H54 (cell line): ENCODE results near the gene IGF2BP2.

Experiments used
- DNase-seq: peaks from one replicate; pipeline ENCODE4 v3.0.0; 2011; ENCODE audit warnings: low spot score, mixed read lengths; ENCODE audit not compliant: insufficient read length
- FAIRE-seq: peaks from 3 replicates; lab custom pipeline; 2011; peaks lifted over from hg19 to GRCh38; lab: Jason Lieb, UNC
- POLR2A ChIP-seq: IDR thresholded peaks from 2 replicates; pipeline ENCODE4 v1.6.1; 2011; ENCODE audit warnings: low read depth, mild to moderate bottlenecking, low read length

The IGF2BP2 gene

DNA sequence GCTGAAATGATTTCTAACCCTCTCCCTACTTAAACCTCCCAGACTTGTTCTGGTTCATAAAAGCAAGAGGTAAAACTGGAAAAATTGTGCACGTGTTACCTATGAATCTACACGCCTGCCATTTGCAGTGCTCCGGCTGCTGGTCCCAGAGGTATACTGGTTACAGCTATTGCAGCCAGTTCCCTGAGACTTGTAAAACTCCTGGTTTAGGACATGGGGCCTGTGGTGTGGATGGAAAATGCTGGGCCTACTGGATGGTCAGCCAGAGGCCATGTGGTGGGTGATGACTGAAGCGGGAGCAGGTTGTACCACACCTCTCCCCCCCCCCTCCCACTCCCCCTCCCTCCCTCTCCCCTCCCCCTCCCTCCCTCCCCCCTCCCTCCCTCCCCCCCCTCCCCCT, 193.7 kb downstream of the IGF2BP2 start:
- TF ChIP-seq POLR2A, result no peak
- FAIRE-seq (peak; percentile 71), DNase-seq (no peak)

DNA sequence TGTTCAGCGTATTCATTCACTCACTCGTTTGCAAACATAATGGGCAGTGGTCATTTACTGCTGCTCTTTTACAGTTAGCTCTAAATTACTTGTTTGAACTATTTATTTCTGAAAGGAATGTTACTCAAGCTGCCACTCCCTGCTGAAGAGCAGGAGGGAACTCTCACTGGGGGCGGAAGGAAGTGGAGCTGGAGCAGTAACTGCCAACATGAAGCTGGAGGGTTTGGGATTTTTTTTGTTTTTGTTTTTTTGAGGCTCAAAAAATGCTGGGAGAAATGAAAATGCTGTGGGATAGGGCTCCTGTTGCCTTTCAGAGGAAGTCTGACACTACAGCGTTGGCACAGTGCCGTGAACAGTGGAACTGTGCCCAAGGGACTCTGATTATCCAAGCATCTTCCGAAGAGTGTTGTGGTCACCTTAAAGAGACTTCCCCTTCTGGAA, 194.6 kb downstream of the IGF2BP2 start:
- no peak for TF ChIP-seq POLR2A
- FAIRE-seq (peak; percentile 73), DNase-seq (no peak)

DNA sequence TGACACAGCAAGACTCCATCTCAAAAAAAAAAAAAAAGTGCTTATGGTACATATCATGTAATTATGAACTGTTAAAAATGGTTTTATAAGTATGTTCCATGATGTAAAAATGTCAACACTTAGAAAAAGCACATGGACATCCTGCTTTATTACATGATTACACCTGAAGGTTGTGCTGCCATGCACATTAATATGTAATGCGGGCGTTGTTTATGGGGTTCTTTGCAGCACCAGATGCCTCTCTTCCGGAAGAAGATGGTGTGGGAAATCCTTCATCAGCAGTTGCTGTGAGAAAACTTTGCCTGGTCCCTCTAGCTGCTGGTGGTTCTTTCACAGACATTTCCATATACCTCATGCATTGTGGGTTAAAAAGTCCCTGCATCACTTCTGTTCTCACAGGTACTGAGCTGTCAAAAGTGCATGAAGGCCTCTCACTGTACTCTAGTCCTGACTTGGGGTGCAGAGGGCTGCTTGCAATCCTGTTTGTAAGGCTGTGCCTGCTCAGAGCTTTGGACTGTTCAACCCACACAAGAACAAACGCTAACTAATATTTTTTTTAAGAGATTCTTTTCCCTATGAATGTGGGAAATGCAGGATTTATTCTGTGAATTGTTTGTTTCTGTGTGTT, 195.2 kb downstream of the IGF2BP2 start:
- no peak for TF ChIP-seq POLR2A
- peak; percentile 20 for FAIRE-seq
- DNase-seq, result no peak

DNA sequence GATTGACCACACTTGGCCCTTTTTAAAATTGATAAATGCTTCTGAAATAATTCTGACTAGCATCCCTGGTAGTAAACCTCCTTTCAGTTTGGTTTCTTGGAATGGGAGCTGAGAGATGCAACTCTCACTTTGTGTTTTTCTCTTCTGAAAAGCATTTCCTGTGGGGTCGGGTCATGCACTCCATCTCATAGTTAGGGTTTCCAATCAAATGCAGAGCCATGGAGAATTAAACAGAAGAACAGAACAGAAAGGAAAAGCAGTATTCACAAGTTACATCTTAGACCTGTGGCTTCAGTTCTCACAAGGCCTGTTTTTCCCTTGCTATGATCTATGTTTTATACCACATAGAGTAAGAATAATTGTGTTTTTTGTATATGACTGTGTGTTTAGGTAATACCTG, 199.1 kb downstream of the IGF2BP2 start:
- no peak for TF ChIP-seq POLR2A
- FAIRE-seq, result no peak
- DNase-seq, result no peak

DNA sequence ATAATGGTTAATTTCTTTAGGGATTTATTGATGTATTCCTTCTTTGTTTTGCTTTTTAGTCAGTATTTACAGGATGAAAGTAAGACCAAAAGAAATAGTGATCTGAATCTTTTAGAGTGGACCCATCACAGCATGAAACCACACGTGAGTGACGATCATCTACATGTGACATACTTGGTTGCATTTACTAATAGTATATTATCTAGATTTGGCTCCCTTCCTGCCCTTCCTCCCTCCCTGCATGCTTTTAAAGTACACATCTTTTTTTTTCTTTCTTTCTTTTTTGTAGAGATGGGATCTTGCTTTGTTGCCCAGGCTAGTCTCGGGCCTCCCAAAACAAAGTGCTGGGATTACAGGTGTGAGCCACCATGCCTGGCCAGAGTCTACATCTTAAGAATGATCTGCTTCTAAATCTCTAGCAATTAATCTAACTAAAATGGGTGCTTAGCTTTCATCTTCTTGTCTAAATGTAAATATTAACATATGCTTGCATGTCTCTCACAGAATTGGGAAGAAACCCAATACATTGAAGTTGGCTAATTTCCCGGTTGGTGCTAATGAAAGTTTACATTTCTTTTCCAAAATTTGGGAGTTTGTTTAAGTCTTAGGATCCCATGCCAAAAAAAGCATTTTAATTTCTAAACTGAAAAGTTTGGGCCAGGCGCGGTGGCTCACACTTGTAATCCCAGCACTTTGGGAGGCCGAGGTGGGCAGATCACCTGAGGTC, 200.7 kb downstream of the IGF2BP2 start:
- no peak for DNase-seq
- FAIRE-seq, result no peak
- no peak for TF ChIP-seq POLR2A

DNA sequence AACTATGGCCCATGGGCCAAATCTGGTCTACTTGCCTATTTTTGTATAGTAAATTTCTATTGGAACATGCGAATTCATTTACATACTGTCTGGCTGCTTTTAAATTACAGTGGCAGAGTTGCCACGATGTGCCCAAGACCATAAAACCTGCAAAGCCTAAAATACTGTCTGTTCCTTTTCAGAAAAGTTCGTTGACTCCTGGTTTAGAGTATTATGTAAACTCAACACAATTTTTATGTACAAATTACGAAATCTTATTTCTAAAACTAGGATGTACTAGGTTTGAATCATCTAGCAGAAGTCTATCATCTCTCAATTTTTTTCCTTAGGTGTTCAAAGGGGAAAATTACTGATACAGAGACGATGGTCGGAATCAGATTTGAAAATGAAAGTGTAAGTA, 211.8 kb downstream of the IGF2BP2 start:
- DNase-seq (no peak), FAIRE-seq (no peak)
- no peak for TF ChIP-seq POLR2A

DNA sequence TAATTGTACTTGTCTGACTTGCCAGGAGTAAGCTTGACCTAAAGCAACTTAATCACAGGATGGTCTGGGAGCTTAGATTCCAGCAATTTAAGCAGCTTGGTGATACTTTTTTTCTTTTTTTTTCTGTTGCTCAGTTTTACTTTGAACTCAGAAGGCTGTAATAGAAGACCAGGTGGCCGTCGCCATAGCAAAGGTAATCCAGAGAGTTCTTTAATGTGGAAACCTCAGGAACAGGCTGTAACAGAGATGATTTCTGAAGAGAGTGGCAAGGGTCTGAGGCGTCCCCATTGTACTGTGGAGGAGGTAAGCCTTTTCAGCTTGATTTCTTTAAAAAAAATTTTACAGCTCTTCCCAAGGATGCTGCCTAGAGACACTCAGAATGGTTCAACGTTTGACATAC, 218.6 kb downstream of the IGF2BP2 start:
- FAIRE-seq (no peak), DNase-seq (no peak)
- no peak for TF ChIP-seq POLR2A

DNA sequence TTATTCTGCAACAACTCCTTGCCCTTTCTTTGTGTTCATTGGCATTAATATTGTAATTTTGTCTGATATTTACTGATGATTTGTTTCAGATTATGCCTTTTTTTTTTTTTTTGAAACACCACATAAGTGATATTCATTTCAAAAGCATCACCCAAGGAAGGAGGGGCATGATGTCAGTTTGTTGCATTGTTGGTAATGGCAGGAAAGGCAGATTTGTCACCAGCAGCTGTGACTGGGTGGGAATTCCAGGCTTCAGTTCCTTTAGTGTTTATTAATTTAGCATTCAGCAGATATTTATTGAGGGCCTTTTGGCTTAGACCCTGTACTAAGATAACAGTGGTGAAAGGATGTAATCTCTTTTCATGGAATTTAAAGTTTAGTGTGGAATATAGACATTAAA, 219.3 kb downstream of the IGF2BP2 start:
- DNase-seq (no peak), FAIRE-seq (no peak)
- TF ChIP-seq POLR2A, result no peak

DNA sequence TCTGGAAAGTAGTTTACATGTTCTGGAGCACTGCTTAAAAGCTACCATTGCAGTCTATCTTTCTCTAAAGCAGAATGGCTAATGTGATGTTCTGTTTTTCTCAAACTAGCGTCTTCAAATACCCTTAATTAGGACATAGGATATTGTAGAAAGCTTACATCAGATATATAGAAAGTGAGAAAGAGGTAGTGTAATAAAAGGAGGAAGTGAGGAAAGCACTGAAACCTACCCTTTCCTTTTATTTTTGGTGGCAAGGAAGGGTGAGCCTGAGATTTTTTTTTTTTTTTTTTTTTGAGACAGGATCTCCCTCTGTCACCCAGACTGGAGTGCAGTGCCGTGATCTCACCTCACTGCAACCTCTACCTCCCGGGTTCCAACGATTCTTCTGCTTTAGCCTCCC, 229.3 kb downstream of the IGF2BP2 start:
- FAIRE-seq (peak; percentile 45), DNase-seq (no peak)
- TF ChIP-seq POLR2A, result no peak

DNA sequence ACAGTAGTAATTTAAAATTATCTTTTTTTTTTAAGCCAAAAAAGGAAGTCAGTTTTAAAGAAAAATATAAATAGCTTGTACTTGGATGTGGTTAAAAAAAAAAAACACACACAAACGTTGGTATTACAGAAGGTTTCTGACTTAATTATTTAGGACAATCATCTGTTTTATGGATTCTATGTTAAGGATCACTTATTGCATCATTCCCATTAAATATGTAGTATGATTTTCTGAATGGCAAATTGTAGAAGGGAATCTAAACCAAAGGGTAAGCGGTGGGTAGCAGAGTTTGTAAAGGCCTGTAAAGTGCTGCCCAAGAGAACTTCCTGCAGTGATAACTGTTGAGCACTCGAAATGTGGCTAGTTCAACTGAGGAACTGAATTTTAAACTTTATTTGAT, 230.8 kb downstream of the IGF2BP2 start:
- no peak for FAIRE-seq
- no peak for TF ChIP-seq POLR2A
- DNase-seq, result no peak
